ENCODE data around the gene BRWD1. TPM values are rescaled to one million over a fixed set of nuclear protein-coding genes. Genes with fewer than 3 reads are reported as not detected.

Gene BRWD1
- total and polyA plus RNA-seq, 10 donors: 7.2 to 98.0 (median 55.7) TPM

DNA sequence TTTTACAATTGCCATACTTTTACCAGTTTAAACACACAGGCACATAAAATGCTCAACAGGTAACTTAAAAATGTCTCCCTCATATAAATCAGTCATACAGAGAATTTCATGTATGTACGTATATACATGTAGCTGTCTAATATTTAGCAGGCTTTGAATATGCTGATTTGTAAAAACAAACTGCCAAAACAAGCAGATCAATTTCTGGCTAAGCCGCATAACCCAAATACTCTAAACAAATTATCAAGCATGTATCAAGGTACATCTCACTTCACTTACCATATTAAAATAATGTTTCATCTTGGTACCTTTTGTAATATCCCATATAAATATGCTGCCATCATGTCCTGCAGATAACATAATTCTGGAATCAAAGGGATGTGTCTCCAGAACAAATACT lies 43.8 kb downstream of the BRWD1 start:
- WGBS, 5 donors: 91 to 96% (median 95%) methylated on average over 2 of the region's 2 CpGs
- TF ChIP-seq, protein P1, sequence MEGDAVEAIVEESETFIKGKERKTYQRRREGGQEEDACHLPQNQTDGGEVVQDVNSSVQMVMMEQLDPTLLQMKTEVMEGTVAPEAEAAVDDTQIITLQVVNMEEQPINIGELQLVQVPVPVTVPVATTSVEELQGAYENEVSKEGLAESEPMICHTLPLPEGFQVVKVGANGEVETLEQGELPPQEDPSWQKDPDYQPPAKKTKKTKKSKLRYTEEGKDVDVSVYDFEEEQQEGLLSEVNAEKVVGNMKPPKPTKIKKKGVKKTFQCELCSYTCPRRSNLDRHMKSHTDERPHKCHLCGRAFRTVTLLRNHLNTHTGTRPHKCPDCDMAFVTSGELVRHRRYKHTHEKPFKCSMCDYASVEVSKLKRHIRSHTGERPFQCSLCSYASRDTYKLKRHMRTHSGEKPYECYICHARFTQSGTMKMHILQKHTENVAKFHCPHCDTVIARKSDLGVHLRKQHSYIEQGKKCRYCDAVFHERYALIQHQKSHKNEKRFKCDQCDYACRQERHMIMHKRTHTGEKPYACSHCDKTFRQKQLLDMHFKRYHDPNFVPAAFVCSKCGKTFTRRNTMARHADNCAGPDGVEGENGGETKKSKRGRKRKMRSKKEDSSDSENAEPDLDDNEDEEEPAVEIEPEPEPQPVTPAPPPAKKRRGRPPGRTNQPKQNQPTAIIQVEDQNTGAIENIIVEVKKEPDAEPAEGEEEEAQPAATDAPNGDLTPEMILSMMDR (IDR thresholded peaks at IDR 0.05 in 8 of 11, conservative IDR thresholded peaks at IDR 0.05 in 3 of 11): no peak
- TF ChIP-seq POLR2A (IDR thresholded peaks at IDR 0.05) (no peak), POLR2AphosphoS5 (IDR thresholded peaks at IDR 0.05) (no peak)
- H3K4me3 ChIP-seq: no peak overlapping the region
- DNase-seq: no peak
- no peaks in the 10 kb centered on the region for H3K4me1 ChIP-seq
- H3K36me3 ChIP-seq: peaks cover 3 to 100% (median 78%) of the 10 kb centered on the region in 6 donors
- intact Hi-C loops (cut with DNase I; ENCODE audit: low total_unique reads): no loop called here
- no peaks in the 10 kb centered on the region for H3K9me3 ChIP-seq
- H3K27me3 ChIP-seq (replicated peaks in 1 of 7): no peaks in the 10 kb centered on the region
- no peak overlapping the region for H3K27ac ChIP-seq

DNA sequence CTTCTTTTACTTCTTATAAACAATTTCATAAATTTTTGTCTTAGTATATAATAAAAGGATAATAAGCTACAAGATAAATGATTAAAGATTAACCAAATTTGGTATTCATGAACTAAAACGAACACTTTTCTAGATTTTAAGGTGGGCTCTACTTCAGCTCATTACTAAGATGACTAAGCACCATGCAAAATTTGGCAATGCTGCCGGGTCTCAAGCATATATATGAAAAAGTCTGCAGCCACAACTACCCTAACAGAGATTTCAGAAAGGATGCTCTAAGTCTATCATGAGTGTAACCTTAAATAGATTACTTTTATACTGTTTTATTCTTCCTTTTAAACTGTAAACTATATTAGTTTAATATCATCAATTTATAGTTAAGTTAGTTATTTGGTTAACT lies 47.8 kb downstream of the BRWD1 start:
- no peak for DNase-seq
- Histone ChIP-seq H3K27me3 (replicated peaks in 1 of 7) (no peaks in the 10 kb centered on the region), H3K4me3 (no peak overlapping the region), H3K27ac (no peak overlapping the region), H3K9me3 (no peaks in the 10 kb centered on the region), H3K36me3 (peaks cover 0 to 100% (median 82%) of the 10 kb centered on the region in 6 donors), H3K4me1 (no peaks in the 10 kb centered on the region)
- intact Hi-C loops (cut with DNase I; ENCODE audit: low total_unique reads): no loop called here
- no peak for TF ChIP-seq POLR2A (IDR thresholded peaks at IDR 0.05)
- TF ChIP-seq, protein P1 (IDR thresholded peaks at IDR 0.05 in 8 of 11, conservative IDR thresholded peaks at IDR 0.05 in 3 of 11): no peak
- no peak for TF ChIP-seq POLR2AphosphoS5 (IDR thresholded peaks at IDR 0.05)
- 21 to 35% (median 29%) methylated on average over 2 of the region's 2 CpGs for WGBS, 5 donors

DNA sequence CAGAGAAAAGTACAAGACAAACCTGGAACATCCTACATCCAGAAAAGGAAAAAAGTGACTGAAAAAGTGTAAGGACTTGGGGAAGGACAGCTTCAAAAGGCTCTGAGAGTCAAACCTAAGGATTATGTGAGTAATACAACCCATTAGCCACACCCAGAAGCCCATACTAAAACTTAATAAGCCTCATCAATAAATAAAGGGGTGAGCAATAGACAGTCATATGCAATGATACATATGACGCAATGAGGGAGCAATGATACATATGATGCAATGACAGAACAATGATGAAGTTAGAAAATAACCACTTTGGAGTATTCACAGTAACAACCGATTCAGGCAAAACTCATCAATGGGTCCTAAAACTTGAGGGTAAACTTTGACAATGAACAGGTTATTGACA lies 50.1 kb downstream of the BRWD1 start:
- DNase-seq: no peak
- no peak overlapping the region for H3K27ac ChIP-seq
- no peak overlapping the region for H3K4me3 ChIP-seq
- no peaks in the 10 kb centered on the region for H3K27me3 ChIP-seq (replicated peaks in 1 of 7)
- H3K4me1 ChIP-seq: no peaks in the 10 kb centered on the region
- 82 to 93% (median 91%) methylated on average over 2 of the region's 2 CpGs for WGBS, 5 donors
- no peaks in the 10 kb centered on the region for H3K9me3 ChIP-seq
- TF ChIP-seq POLR2AphosphoS5 (IDR thresholded peaks at IDR 0.05) (no peak), POLR2A (IDR thresholded peaks at IDR 0.05) (no peak)
- TF ChIP-seq, protein P1 (IDR thresholded peaks at IDR 0.05 in 8 of 11, conservative IDR thresholded peaks at IDR 0.05 in 3 of 11): no peak
- intact Hi-C loops (cut with DNase I; ENCODE audit: low total_unique reads): no loop called here
- peaks cover 0 to 100% (median 74%) of the 10 kb centered on the region in 6 donors for H3K36me3 ChIP-seq

DNA sequence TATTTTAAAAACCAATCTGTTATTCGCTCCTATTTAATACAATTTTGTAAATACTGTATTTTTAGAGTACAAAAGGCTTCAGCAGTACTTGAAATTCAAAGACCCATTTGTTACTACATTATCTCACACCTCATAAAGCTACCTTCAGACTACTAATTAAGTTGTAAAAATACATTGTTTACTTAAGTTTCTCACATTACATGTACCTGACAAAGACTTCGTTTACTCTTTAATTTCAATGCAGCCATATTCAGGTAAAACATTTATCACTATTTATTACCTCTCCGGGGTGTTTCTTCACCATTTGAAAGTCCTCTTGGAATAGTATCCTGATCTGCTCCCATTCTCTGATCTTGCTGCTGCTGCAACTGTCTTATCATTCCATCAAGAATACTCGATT lies 55.2 kb downstream of the BRWD1 start:
- no peaks in the 10 kb centered on the region for H3K4me1 ChIP-seq
- 90 to 94% (median 93%) methylated on average over 4 of the region's 4 CpGs for WGBS, 5 donors
- intact Hi-C loops (cut with DNase I; ENCODE audit: low total_unique reads): no loop called here
- TF ChIP-seq, protein P1 (IDR thresholded peaks at IDR 0.05 in 8 of 11, conservative IDR thresholded peaks at IDR 0.05 in 3 of 11): no peak
- TF ChIP-seq POLR2AphosphoS5 (IDR thresholded peaks at IDR 0.05) (no peak), POLR2A (IDR thresholded peaks at IDR 0.05) (no peak)
- no peaks in the 10 kb centered on the region for H3K27me3 ChIP-seq (replicated peaks in 1 of 7)
- H3K9me3 ChIP-seq: no peaks in the 10 kb centered on the region
- H3K36me3 ChIP-seq: peaks cover 0 to 100% (median 69%) of the 10 kb centered on the region in 6 donors
- no peak overlapping the region for H3K4me3 ChIP-seq
- DNase-seq: no peak
- H3K27ac ChIP-seq: no peak overlapping the region
